ENCODE results near the gene HAPLN2. TPM values are rescaled to one million over a fixed set of nuclear protein-coding genes. Genes with fewer than 3 reads are reported as not detected.

The HAPLN2 gene
- 1 to 10 TPM in 1 of 2 donors, not detected in 1; 1.2 TPM for total RNA-seq

DNA sequence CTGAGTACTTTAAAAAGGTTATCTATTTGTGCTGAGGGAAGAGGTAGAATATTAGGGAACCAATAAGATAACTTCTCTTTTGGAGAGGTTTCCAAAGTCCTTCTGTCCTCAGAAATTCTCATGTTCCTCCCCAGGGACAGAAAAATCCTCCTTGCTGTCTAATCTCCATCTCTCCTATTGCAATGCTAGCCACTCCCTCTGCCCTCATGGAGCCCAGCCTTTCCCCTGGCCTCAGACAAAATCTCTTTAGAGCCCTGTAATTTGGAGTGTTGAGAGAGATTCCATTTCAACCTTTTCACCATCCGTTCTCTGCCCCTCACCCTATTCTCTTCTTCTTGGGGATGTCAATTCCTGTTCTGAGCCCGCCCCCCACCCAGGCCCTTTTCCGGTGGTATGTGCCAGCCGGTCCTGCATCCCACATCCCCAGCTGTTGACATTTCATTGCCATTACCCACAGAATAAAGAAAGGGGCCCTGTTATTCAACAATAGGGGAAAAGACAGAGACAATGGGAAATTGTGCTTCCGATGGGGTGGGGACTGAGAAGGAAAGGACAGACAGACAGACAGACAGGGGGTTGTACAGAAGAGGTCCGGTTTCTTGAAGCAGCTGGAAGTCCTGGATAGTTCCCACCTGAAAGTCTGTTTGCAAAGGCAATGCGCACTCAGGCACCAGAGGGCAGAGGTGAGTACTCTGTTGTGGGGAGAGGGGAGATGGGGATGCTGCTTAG is at the start of gene HAPLN2:
HAPLN2 (plus strand) TSS at position 563 of the 729 bp plus-strand sequence. CDS start 4,076 bp downstream, outside the sequence.
- Histone ChIP-seq H3K4me1 (ENCODE audit: control insufficient read depth in 1 of 2, low read depth in 2 of 2) (peaks cover 2 to 28% of the 10 kb centered on the region in 2 donors), H3K27ac (no peak within 1 kb of the TSS), H3K9me3 (no peaks in the 10 kb centered on the region), H3K27me3 (replicated peaks; ENCODE audit: insufficient read depth) (peaks cover 4% of the 10 kb centered on the region), H3K4me3 (no peak within 1 kb of the TSS), H3K36me3 (no peaks in the 10 kb centered on the region)
- DNase-seq (ENCODE audit: low spot score) (no peak), ATAC-seq (ENCODE audit: insufficient number of reproducible peaks, low FRiP score, low read depth) (no peak)
- TF ChIP-seq, protein P1, sequence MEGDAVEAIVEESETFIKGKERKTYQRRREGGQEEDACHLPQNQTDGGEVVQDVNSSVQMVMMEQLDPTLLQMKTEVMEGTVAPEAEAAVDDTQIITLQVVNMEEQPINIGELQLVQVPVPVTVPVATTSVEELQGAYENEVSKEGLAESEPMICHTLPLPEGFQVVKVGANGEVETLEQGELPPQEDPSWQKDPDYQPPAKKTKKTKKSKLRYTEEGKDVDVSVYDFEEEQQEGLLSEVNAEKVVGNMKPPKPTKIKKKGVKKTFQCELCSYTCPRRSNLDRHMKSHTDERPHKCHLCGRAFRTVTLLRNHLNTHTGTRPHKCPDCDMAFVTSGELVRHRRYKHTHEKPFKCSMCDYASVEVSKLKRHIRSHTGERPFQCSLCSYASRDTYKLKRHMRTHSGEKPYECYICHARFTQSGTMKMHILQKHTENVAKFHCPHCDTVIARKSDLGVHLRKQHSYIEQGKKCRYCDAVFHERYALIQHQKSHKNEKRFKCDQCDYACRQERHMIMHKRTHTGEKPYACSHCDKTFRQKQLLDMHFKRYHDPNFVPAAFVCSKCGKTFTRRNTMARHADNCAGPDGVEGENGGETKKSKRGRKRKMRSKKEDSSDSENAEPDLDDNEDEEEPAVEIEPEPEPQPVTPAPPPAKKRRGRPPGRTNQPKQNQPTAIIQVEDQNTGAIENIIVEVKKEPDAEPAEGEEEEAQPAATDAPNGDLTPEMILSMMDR (IDR thresholded peaks at IDR 0.05) = no peak

- DNase-seq (ENCODE audit: low spot score) = no peak
- TF ChIP-seq, protein P1 (IDR thresholded peaks at IDR 0.05) = no peak
- no peaks in the 10 kb centered on the region for H3K27me3 ChIP-seq (replicated peaks; ENCODE audit: insufficient read depth)
- no peak overlapping the region for H3K4me3 ChIP-seq
- no peak overlapping the region for H3K27ac ChIP-seq
- no peaks in the 10 kb centered on the region for H3K9me3 ChIP-seq
- H3K36me3 ChIP-seq = no peaks in the 10 kb centered on the region
- ATAC-seq (ENCODE audit: insufficient number of reproducible peaks, low FRiP score, low read depth) = no peak
- peaks cover 0 to 17% of the 10 kb centered on the region in 2 donors for H3K4me1 ChIP-seq (ENCODE audit: control insufficient read depth in 1 of 2, low read depth in 2 of 2)
Measured at GRCh38 chr1:156571261-156571852, 47.9 kb upstream of the HAPLN2 start.

DNA sequence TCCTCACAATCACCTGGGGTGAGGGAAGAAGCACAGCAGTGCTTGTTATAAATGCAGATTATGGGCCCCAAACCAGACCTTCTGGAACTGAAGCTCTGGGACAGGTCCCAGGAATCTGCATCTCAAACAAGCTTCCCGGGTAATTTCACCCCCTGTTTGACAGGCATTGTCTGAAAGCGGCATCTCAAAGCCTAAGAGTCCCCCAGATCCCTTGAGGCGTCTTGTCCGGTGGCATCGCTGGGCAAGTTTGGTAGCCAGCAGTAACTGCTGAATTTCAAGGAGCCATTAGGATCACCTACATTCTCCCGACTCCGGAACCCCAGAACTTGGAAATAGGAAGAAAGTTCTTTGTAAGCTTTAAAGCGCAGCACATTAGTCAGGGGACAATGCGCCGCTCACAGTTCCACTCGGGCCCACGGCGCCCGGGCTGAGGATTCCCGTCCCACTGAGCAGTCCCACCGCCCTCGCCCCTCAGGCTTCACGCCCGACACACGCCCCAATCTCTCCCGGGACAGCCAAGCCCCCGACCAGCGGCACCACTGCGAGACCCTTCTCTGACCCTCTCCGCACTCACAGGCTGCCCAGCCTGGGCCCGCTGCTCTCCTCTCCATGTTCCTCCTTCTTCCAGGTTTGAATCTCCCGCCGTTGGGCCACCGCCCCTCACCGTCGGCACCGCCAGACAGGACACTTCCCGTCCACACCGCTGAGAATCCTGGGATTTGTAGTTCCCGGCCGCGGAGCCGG is 47.1 kb upstream of the HAPLN2 start, which contains the start of gene IQGAP3:
IQGAP3 (minus strand) TSS at position 647 of the 744 bp plus-strand sequence; CDS start at position 611, 36 bp downstream.
- DNase-seq (ENCODE audit: low spot score) (no peak), ATAC-seq (ENCODE audit: insufficient number of reproducible peaks, low FRiP score, low read depth) (peak; percentile 59)
- TF ChIP-seq, protein P1 (IDR thresholded peaks at IDR 0.05) = no peak

GRCh38 chr1:156572663-156573018 is 46.6 kb upstream of the HAPLN2 start:
- no peak for DNase-seq (ENCODE audit: low spot score)
- H3K4me1 ChIP-seq (ENCODE audit: control insufficient read depth in 1 of 2, low read depth in 2 of 2) = peaks cover 0 to 17% of the 10 kb centered on the region in 2 donors
- no peak for ATAC-seq (ENCODE audit: insufficient number of reproducible peaks, low FRiP score, low read depth)
- H3K36me3 ChIP-seq = no peaks in the 10 kb centered on the region
- H3K27me3 ChIP-seq (replicated peaks; ENCODE audit: insufficient read depth) = no peaks in the 10 kb centered on the region
- TF ChIP-seq, protein P1 (IDR thresholded peaks at IDR 0.05) = no peak
- no peak overlapping the region for H3K27ac ChIP-seq
- peak overlapping the region; percentile 65 for H3K4me3 ChIP-seq
- no peaks in the 10 kb centered on the region for H3K9me3 ChIP-seq

More for the DNA sequence above, 47.1 kb upstream of the HAPLN2 start, which contains the start of gene IQGAP3:
- H3K36me3 ChIP-seq = no peaks in the 10 kb centered on the region
- no peak within 1 kb of the TSS for H3K27ac ChIP-seq
- H3K27me3 ChIP-seq (replicated peaks; ENCODE audit: insufficient read depth) = no peaks in the 10 kb centered on the region
- peak within 1 kb of the TSS; percentile 65 for H3K4me3 ChIP-seq
- H3K9me3 ChIP-seq = no peaks in the 10 kb centered on the region
- H3K4me1 ChIP-seq (ENCODE audit: control insufficient read depth in 1 of 2, low read depth in 2 of 2) = peaks cover 0 to 17% of the 10 kb centered on the region in 2 donors

Measured in thoracic aorta (tissue), 2 donors.